Stimulated activated CD4-positive, alpha-beta T cell treated with anti-CD3 and anti-CD28 coated beads, Interleukin-12 subunit alpha, Interleukin-12 subunit beta, amount 100 ng/mL, for 4 hours (primary cell): Measurements from ENCODE around the gene VPS13D.
"Not testable (repeated sequence)": the region's sequence is repeated elsewhere in the genome, so short reads cannot be mapped to it uniquely, and the experiment has no call there.

Experiments used
- DNase-seq: peaks from one replicate; pipeline ENCODE4 v3.0.0-alpha.2; 2020

Gene VPS13D

GRCh38 chr1:12529640-12530174, 299.9 kb downstream of the VPS13D start:
- no peak for DNase-seq

GRCh38 chr1:12530462-12531178, 300.8 kb downstream of the VPS13D start:
- DNase-seq, result no peak

- no peak for DNase-seq
Measured at GRCh38 chr1:12531179-12531499, 301.3 kb downstream of the VPS13D start.

- DNase-seq, result no peak
Measured at GRCh38 chr1:12532405-12533315, 302.8 kb downstream of the VPS13D start.

GRCh38 chr1:12536023-12536639, 306.3 kb downstream of the VPS13D start:
- no peak for DNase-seq

- DNase-seq, result no peak
Measured at GRCh38 chr1:12537294-12537693, 307.5 kb downstream of the VPS13D start.

GRCh38 chr1:12537906-12538461, 308.2 kb downstream of the VPS13D start:
- DNase-seq, result no peak

- not testable (repeated sequence) for DNase-seq
Measured at GRCh38 chr1:12538536-12538935, 308.7 kb downstream of the VPS13D start.

- no peak for DNase-seq
Measured at GRCh38 chr1:12539320-12539704, 309.5 kb downstream of the VPS13D start.

- no peak for DNase-seq
Measured at GRCh38 chr1:12539705-12540579, 310.1 kb downstream of the VPS13D start.

GRCh38 chr1:12540580-12541273, 310.9 kb downstream of the VPS13D start:
- DNase-seq, result no peak

GRCh38 chr1:12541274-12542137, 311.7 kb downstream of the VPS13D start:
- no peak for DNase-seq

- no peak for DNase-seq
Measured at GRCh38 chr1:12542138-12542465, 312.3 kb downstream of the VPS13D start.

- DNase-seq, result no peak
Measured at GRCh38 chr1:12542616-12543592, 313.1 kb downstream of the VPS13D start.

- no peak for DNase-seq
Measured at GRCh38 chr1:12543740-12544154, 313.9 kb downstream of the VPS13D start.

GRCh38 chr1:12544357-12544756, 314.5 kb downstream of the VPS13D start:
- no peak for DNase-seq

GRCh38 chr1:12544992-12545391, 315.2 kb downstream of the VPS13D start:
- DNase-seq, result no peak

- no peak for DNase-seq
Measured at GRCh38 chr1:12546771-12547585, 317.1 kb downstream of the VPS13D start.
